Natural killer cell treated with Interleukin-12 subunit alpha and Interleukin-12 subunit beta and Interleukin-15 and Interleukin-18, amount 100 ng/mL, for 72 hours (primary cell): Measurements from ENCODE around the gene SULT1A1. TPM values are rescaled to one million over a fixed set of nuclear protein-coding genes. Genes with fewer than 3 reads are reported as not detected.

Source experiments
- ATAC-seq, 2 donors: fragments of 150-1000 bp; cut with Tn5 transposase in 1 of 2; sonication (Bioruptor Pico), chemical (Tn5 transposase) in 1 of 2; 2 replicates each; pipeline ENCODE4 v1.10.0; 2021
- DNase-seq: peaks from one replicate; pipeline ENCODE4 v3.0.0; 2022; ENCODE audit warnings: low spot score
- H3K27ac Mint-ChIP-seq, 2 donors: 1 replicate in 1 of 2; 2 replicates in 1 of 2; pipeline ENCODE4 v1.8.0; 2022; ENCODE audit warnings: mixed read lengths in 2 of 2, mild to moderate bottlenecking in 1 of 2, moderate library complexity in 1 of 2
- H3K27me3 Mint-ChIP-seq, 2 donors: 1 replicate in 1 of 2; 2 replicates in 1 of 2; pipeline ENCODE4 v1.8.0; 2022; ENCODE audit warnings: mixed read lengths in 2 of 2
- H3K36me3 Mint-ChIP-seq: one replicate; pipeline ENCODE4 v1.8.0; 2022; ENCODE audit warnings: mixed read lengths
- H3K4me1 Mint-ChIP-seq, 2 donors: 1 replicate in 1 of 2; 2 replicates in 1 of 2; pipeline ENCODE4 v1.8.0; 2022; ENCODE audit warnings: low read depth in 2 of 2, mixed read lengths in 2 of 2, mild to moderate bottlenecking in 1 of 2
- H3K4me3 Mint-ChIP-seq: one replicate; pipeline ENCODE4 v1.8.0; 2022; ENCODE audit warnings: mixed read lengths
- H3K9me3 Mint-ChIP-seq: 2 replicates; pipeline ENCODE4 v1.8.0; 2022; ENCODE audit warnings: mixed read lengths
- total RNA-seq, 2 donors: library from RNA; stranded (reverse); gene quantifications; one replicate each; pipeline ENCODE4 v1.2.3, GENCODE V29; 2022

Gene SULT1A1
- total RNA-seq, 2 donors from 2014 or later: 4.4 to 7.8 TPM

- Mint-ChIP-seq H3K27ac (no peak overlapping the region), H3K4me3 (no peak overlapping the region), H3K27me3 (no peaks in the 10 kb centered on the region), H3K4me1 (no peaks in the 10 kb centered on the region), H3K36me3 (no peaks in the 10 kb centered on the region), H3K9me3 (no peaks in the 10 kb centered on the region)
- ATAC-seq (no peak), DNase-seq (no peak)
Measured at GRCh38 chr16:28591355-28591754, 18.5 kb downstream of the SULT1A1 start.

- Mint-ChIP-seq H3K4me3 (no peak overlapping the region), H3K4me1 (no peaks in the 10 kb centered on the region), H3K27ac (no peak overlapping the region), H3K27me3 (no peaks in the 10 kb centered on the region), H3K9me3 (no peaks in the 10 kb centered on the region), H3K36me3 (no peaks in the 10 kb centered on the region)
- no peak for DNase-seq
- no peak for ATAC-seq
Measured at GRCh38 chr16:28590384-28591340, 19.2 kb downstream of the SULT1A1 start.

- DNase-seq (no peak), ATAC-seq (no peak)
- Mint-ChIP-seq H3K36me3 (no peaks in the 10 kb centered on the region), H3K4me1 (no peaks in the 10 kb centered on the region), H3K27me3 (no peaks in the 10 kb centered on the region), H3K9me3 (no peaks in the 10 kb centered on the region), H3K27ac (no peak overlapping the region), H3K4me3 (no peak overlapping the region)
Measured at GRCh38 chr16:28589930-28590329, 19.9 kb downstream of the SULT1A1 start.

GRCh38 chr16:28589069-28589468 is 20.8 kb downstream of the SULT1A1 start:
- DNase-seq: no peak
- Mint-ChIP-seq H3K4me1 (no peaks in the 10 kb centered on the region), H3K36me3 (no peaks in the 10 kb centered on the region)

GRCh38 chr16:28587386-28587785 is 22.5 kb downstream of the SULT1A1 start:
- Mint-ChIP-seq H3K27ac (peak overlapping the region in 1 of 2 donors; percentile 21), H3K4me3 (no peak overlapping the region), H3K4me1 (no peaks in the 10 kb centered on the region), H3K9me3 (no peaks in the 10 kb centered on the region), H3K36me3 (no peaks in the 10 kb centered on the region), H3K27me3 (no peaks in the 10 kb centered on the region)
- no peak for DNase-seq
- ATAC-seq: no peak

More at GRCh38 chr16:28589069-28589468, 20.8 kb downstream of the SULT1A1 start:
- no peak for ATAC-seq
- Mint-ChIP-seq H3K27me3 (no peaks in the 10 kb centered on the region), H3K9me3 (no peaks in the 10 kb centered on the region), H3K4me3 (no peak overlapping the region), H3K27ac (no peak overlapping the region)

GRCh38 chr16:28586466-28586865 is 23.4 kb downstream of the SULT1A1 start:
- Mint-ChIP-seq H3K27me3 (no peaks in the 10 kb centered on the region), H3K36me3 (no peaks in the 10 kb centered on the region)

GRCh38 chr16:28585674-28586073 is 24.2 kb downstream of the SULT1A1 start:
- Mint-ChIP-seq H3K27ac (no peak overlapping the region), H3K4me1 (no peaks in the 10 kb centered on the region), H3K9me3 (no peaks in the 10 kb centered on the region), H3K36me3 (no peaks in the 10 kb centered on the region), H3K27me3 (no peaks in the 10 kb centered on the region), H3K4me3 (no peak overlapping the region)
- DNase-seq (no peak), ATAC-seq (no peak)

More at GRCh38 chr16:28586466-28586865, 23.4 kb downstream of the SULT1A1 start:
- H3K9me3 Mint-ChIP-seq: no peaks in the 10 kb centered on the region
- DNase-seq: no peak
- H3K4me3 Mint-ChIP-seq: no peak overlapping the region
- H3K27ac Mint-ChIP-seq: no peak overlapping the region
- no peaks in the 10 kb centered on the region for H3K4me1 Mint-ChIP-seq
- no peak for ATAC-seq

GRCh38 chr16:28580726-28581315 is 29.0 kb downstream of the SULT1A1 start:
- H3K4me1 Mint-ChIP-seq: peaks cover 0 to 3% of the 10 kb centered on the region in 2 donors
- H3K27ac Mint-ChIP-seq: no peak overlapping the region
- H3K4me3 Mint-ChIP-seq: no peak overlapping the region
- no peaks in the 10 kb centered on the region for H3K27me3 Mint-ChIP-seq
- no peak for ATAC-seq
- no peaks in the 10 kb centered on the region for H3K36me3 Mint-ChIP-seq
- no peak for DNase-seq
- no peaks in the 10 kb centered on the region for H3K9me3 Mint-ChIP-seq

GRCh38 chr16:28575446-28576109 is 34.3 kb downstream of the SULT1A1 start:
- H3K4me1 Mint-ChIP-seq: peaks cover 21 to 32% of the 10 kb centered on the region in 2 donors
- no peak overlapping the region for H3K4me3 Mint-ChIP-seq
- H3K27me3 Mint-ChIP-seq: no peaks in the 10 kb centered on the region
- H3K27ac Mint-ChIP-seq: no peak overlapping the region
- no peaks in the 10 kb centered on the region for H3K36me3 Mint-ChIP-seq
- ATAC-seq: no peak
- no peaks in the 10 kb centered on the region for H3K9me3 Mint-ChIP-seq
- DNase-seq: no peak

GRCh38 chr16:28574925-28575324 is 34.9 kb downstream of the SULT1A1 start:
- H3K4me1 Mint-ChIP-seq: peaks cover 21 to 32% of the 10 kb centered on the region in 2 donors
- ATAC-seq: no peak
- no peaks in the 10 kb centered on the region for H3K9me3 Mint-ChIP-seq
- H3K36me3 Mint-ChIP-seq: no peaks in the 10 kb centered on the region
- DNase-seq: no peak
- no peaks in the 10 kb centered on the region for H3K27me3 Mint-ChIP-seq
- no peak overlapping the region for H3K27ac Mint-ChIP-seq
- H3K4me3 Mint-ChIP-seq: no peak overlapping the region

- no peaks in the 10 kb centered on the region for H3K36me3 Mint-ChIP-seq
- peak overlapping the region in 1 of 2 donors; percentile 17 for H3K27ac Mint-ChIP-seq
- no peaks in the 10 kb centered on the region for H3K9me3 Mint-ChIP-seq
- H3K4me1 Mint-ChIP-seq: peaks cover 26 to 34% of the 10 kb centered on the region in 2 donors
- H3K27me3 Mint-ChIP-seq: no peaks in the 10 kb centered on the region
- DNase-seq: no peak
- H3K4me3 Mint-ChIP-seq: no peak overlapping the region
- no peak for ATAC-seq
Measured at GRCh38 chr16:28573738-28574718, 35.8 kb downstream of the SULT1A1 start.

- peak overlapping the region in 1 of 2 donors; percentile 65 for H3K27ac Mint-ChIP-seq
- H3K4me1 Mint-ChIP-seq: peaks cover 28 to 36% of the 10 kb centered on the region in 2 donors
- no peaks in the 10 kb centered on the region for H3K27me3 Mint-ChIP-seq
- no peak for ATAC-seq
- no peak for DNase-seq
- H3K4me3 Mint-ChIP-seq: no peak overlapping the region
- H3K9me3 Mint-ChIP-seq: no peaks in the 10 kb centered on the region
- no peaks in the 10 kb centered on the region for H3K36me3 Mint-ChIP-seq
Measured at GRCh38 chr16:28572696-28573510, 36.9 kb downstream of the SULT1A1 start.
